Fibroblast of gingiva (primary cell): ENCODE data around the gene RCC1.
"Not testable (repeated sequence)": the region's sequence is repeated elsewhere in the genome, so short reads cannot be mapped to it uniquely, and the experiment has no call there.

Source experiments
- DNase-seq: peaks from one replicate; pipeline ENCODE4 v3.0.0-alpha.2; 2011; ENCODE audit warnings: low read depth

RCC1 gene, protein sequence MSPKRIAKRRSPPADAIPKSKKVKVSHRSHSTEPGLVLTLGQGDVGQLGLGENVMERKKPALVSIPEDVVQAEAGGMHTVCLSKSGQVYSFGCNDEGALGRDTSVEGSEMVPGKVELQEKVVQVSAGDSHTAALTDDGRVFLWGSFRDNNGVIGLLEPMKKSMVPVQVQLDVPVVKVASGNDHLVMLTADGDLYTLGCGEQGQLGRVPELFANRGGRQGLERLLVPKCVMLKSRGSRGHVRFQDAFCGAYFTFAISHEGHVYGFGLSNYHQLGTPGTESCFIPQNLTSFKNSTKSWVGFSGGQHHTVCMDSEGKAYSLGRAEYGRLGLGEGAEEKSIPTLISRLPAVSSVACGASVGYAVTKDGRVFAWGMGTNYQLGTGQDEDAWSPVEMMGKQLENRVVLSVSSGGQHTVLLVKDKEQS

DNA sequence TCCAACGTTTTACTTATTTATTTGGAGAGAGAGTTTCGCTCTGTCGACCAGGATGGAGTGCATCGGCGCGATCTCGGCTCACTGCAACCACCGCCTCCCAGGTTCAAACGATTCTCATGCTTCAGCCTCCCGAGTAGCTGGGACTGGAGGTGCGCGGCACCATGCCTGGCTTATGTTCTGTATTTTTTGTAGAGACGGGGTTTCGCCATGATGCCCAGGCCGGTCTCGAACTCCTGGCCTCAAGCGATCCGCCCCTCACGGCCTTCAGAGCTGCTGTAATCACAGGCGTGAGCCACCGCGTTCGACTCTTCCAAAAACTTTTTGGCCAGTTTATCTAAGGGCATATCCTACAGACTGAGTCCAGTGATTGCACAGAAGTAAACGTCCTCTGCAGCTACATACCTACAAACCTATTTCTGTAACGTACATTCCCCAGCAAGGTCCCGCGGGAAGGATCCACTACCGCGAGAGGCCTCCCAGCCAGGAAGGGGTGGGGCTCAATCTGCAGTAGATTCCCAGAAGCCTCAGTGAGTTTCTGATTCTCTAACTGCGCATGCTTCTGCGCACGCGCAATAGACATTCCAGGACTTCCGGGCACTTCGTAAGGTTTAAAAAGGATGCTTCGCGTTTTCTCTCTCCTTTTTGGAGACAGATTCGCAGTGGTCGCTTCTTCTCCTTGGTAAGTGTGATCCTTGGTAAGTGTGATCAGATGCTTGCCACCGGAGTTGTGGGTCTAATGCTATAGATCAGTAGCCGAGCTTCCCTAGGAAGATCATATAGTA, at the start of gene RCC1:
TSS of gene RCC1 (plus strand) at position 638 of the 782 bp plus-strand sequence. CDS start 23,824 bp downstream, outside the sequence.
- DNase-seq: peak; percentile 98

DNA sequence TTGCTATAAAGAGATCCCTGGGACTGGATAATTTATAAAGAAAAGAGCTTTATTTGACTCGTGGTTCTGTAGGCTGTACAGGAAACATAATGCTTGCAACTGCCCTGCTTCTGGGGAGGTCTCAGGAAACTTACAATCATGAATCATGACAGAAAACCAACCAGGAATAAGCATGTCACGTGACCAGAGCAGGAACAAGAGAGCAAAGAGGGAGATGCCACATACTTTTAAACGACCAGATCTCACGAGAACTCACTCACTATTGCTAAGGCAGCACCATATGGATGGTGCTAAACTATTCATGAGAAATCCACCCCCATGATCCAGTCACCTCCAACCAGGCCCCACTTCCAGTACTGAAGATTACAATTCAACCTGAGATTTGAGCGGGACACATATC, 49.8 kb upstream of the RCC1 start:
- peak; percentile 65 for DNase-seq

DNA sequence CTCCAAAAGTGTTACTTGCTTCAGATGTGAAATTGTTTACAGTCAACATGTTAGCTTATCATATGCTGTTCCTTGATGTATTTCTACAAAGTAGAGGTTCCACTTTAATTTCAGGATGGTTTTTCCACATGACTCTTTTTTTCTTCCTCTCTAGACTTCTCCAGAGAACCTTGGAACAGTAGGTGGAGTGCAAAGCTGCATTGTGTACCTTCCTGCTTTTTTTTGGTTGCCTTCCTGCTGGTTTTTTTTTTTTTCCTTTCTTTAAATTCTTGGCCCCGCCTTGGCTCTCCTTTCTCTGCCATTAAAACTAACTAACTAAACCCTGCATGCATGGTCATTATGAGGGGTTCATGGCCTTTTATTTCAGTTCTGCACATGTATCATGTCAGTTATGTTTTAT, 48.2 kb upstream of the RCC1 start:
- DNase-seq: no peak

DNA sequence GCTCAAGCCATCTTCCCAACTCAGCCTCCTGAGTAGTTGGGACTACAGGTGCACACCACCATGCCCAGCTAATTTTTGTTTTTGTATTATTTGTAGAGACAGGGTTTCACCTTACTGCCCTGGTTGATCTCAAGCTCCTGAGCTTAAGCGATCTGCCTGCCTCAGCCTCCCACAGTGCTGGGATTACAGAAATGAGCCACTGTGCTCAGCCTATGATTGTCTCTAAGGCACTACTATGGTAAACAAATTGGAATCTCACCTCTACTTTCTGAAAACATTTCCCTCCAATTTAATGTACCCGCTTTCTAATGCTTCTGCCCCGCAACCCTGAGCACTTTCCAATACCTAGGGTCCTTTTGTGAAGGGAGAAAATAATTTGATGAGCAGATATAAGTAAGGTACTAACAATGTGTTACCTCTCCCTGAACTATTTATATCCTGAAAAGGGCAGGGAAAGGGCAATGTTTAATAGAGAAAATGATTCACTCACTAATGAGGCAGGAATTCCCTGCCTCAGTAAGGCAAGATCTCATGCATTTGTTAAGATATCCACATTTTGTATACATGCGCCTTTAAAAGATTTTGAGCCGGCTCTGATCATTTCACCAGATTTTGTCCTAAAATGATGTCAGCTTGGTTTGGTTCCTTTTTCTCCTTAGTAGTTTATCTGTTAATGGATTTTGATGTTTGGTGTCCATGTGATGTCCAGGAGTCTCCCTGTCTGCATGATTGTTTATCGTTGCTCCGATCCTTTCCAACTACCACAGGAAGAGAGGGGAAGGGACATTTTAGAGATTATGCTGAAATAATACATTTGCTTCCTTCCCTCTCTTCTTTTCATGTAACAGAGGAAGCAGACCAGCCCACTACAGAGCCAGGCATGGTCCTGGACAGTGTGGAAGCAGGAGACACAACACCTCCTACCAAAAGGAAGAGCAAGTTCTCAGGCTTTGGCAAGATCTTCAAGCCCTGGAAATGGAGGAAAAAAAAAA, 47.3 kb upstream of the RCC1 start:
- DNase-seq: no peak

DNA sequence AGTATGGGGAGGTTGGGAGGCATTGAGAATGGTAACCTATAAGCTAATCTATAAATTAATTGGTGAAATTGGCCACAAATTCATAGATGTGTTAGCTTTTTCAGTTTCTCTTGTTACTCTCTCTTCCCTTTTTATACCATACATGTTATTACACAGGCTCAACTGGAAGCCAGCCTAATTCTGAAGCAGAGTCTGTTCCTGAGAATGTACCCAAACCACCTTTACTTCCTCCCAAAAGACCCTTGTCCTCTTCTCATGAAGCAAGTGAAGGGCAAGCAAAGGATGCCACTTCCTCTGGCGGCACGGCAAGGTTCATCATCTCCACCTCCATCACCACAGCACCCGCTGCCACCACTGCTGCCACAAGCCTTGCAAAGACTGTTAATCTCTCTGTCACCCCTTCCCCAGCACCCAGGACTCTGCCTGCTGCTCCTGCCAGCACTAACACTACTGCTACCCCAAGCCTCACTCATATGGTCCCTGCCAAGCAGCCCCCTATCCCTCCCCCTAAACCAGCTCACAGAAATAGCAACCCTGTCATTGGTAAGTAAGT, 39.5 kb upstream of the RCC1 start:
- no peak for DNase-seq

DNA sequence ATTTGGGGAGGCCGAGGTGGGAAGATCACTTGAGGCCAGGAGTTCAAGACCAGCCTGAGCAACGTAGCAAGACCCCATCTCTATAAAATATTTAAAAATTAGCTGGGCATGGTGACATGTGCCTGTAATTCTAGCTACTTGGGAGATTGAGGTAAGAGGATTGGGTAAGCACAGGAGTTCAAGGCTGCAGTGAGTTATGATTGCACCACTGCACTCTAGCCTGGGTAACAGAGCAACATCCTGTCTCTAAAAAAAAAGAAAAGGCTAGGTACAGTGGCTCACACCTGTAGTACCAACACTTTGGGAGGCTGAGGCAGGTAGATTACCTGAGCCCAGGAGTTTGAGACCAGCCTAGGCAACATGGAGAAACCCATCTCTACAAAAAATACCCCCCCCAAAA, 35.7 kb upstream of the RCC1 start:
- no peak for DNase-seq

DNA sequence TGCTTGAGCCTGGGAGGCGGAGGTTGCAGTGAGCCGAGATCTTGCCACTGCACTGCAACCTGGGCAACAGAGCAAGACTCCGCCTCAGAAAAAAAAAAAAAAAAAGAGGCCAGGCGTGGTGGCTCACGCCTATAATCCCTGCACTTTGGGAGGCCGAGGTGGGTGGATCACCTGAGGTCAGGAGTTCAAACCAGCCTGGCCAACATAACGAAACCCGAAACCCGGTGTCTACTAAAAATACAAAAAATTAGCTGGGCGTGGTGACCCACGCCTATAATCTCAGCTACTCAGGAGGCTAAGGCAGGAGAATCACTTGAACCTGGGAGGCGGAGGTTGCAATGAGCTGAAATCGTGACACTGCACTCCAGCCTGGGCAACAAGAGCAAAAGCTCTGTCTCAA, 26.3 kb upstream of the RCC1 start:
- DNase-seq: not testable (repeated sequence)

DNA sequence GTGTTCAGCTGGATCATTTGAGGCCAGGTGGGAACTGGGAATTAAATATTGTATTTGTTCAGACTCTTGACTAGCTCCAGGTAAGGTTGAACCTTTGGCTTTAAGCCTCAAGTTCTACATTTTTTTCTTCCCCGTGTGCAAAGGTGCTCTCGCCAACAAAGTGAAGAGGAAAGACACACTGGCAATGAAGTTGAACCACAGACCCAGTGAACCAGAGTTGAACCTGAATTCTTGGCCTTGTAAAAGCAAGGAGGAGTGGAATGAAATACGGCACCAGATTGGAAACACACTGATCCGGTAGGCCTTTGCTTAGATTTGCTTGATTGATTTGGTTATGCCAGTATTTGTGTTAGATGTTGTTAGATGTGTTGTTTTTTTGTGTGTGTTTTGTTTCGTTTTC, 25.5 kb upstream of the RCC1 start:
- DNase-seq: no peak

DNA sequence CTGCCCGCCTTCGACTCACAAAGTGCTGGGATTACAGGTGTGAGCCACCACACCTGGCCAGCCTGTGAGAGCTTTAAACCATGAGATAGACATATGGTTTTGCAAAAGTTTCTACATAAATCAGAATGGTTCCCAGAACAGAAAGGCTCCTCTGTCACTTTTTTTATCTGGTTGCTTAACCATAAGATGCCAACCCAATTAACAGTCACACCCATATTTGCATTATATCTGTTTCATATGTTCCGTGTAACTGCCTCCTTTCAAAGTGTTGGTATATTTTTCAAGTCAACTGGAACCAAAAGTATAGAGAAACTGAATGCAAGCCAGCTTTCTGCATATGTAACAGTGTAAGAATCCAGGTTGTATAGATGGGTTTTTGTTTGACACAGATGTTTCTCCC, 23.7 kb upstream of the RCC1 start:
- no peak for DNase-seq

DNA sequence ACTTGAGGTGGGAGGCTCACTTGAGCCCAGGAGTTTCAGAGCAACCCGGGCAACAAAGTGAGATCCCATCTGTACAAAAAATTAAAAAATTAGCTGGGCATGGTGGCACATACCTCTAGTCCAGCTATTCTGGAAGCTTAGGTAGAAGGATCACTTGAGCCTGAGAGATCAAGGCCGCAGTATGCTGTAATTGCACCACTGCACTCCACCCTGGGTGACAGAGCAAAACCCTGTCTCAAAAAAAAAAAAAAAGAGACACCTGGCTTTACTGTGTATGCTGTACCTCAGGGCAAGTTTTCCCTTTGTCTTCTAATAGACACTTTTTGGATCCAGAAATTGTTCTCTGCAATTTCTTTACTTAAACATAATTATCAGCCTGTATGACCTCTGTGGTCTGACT, 23.1 kb upstream of the RCC1 start:
- DNase-seq: no peak

DNA sequence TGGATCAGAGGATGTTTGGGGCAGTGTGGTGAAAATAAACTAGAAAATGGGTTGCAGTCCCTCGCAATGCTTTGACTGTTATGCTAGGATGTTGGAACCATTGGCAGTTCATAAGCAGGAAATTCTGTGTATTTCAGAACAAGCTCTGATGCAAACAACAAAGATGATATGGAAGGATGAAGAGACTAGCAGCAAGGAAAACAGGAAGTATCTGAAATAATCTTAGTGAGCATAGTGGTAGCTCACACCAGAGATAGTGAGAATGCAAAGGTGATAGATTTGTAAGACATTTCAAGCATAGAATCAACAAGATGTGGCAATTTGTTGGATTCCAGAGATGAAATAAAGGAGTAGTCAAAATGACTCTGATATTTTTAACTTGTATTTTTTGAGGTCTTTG, 11.1 kb upstream of the RCC1 start:
- no peak for DNase-seq

DNA sequence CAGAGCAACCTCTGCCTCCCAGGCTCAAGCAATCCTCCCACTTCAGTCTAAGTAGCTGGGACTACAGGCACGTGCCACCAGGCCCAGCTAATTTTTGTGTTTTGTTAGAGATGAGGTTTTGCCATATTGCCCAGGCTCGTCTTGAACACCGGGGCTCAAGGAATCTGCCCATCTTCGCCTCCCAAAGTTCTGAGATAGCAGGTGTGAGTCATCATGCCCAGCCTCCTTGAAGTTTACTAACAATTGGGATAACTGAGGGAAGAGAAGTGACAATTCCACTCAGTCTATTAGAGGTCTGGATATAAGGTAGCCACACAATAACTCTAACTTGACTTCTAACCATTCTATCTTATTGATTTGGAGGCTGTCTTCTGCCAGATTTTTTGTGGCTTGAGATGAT, 6.3 kb upstream of the RCC1 start:
- DNase-seq: no peak

DNA sequence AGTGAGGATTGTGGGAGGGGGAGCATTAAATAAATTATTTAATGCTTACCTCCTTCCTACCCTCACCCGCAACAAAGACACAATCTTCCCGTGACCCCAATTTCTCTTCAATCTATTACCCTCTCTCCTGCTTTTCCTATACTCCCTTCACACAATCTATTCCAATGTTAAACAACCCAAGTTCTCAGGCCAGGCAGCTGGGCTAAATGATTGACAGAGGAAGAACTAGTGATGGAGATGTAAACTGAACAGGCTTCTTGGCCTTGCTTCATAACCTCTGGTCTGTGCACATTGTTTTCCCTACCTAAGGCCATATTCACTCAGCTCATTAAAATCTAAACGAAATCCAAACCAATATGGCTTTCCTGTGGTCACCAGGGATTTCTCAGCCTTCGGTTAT, 3.9 kb upstream of the RCC1 start:
- no peak for DNase-seq

DNA sequence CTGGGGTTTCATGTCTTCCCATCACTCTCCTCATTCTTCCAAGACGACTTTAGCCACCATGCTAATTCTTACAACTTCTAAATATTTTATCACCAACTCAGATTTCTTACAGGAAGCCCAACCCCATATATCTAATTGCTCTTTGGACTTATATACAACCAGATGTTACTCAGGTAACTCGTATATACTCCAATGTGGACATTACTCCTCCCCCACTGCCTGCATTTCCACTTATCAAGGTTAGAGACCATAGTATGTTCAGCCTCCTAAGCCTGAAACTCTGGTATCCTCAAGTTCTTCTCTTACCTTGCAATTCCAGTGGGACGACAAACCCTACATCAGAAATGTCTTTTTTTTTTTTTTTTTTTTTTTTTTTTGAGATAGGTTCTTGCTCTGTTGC, 2.7 kb upstream of the RCC1 start:
- DNase-seq: no peak

DNA sequence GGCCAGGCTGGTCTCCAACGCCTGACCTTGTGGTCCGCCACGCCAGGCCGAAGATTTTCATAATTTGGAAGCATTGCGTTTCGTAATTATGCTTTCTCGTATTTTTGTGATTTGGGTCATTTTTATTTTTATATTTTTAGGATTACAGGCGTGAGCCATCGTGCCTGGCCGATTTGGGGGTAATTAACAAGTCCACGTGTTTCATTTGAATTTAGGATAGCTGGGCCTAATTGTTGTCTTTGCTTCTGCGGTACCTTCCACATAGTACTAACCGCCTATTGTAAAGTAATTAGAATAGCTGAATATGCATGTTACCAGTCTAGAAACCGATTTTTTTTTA, 1.0 kb downstream of the RCC1 start:
- DNase-seq: no peak

DNA sequence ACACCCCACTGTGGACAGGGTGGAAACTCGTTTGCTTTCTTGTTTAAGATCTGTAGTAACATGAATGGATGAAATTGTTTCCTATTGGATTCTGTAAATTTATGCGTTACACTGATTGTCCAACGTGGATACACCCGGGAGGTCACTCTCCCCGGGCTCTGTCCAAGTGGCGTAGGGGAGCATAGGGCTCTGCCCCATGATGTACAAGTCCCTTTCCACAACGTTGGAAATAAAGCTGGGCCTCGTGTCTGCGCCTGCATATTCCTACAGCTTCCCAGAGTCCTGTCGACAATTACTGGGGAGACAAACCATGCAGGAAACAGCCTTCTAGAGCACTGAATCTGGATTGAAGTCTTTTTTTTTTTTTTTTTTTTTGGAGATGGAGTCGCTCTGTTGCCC, 1.4 kb downstream of the RCC1 start:
- no peak for DNase-seq

DNA sequence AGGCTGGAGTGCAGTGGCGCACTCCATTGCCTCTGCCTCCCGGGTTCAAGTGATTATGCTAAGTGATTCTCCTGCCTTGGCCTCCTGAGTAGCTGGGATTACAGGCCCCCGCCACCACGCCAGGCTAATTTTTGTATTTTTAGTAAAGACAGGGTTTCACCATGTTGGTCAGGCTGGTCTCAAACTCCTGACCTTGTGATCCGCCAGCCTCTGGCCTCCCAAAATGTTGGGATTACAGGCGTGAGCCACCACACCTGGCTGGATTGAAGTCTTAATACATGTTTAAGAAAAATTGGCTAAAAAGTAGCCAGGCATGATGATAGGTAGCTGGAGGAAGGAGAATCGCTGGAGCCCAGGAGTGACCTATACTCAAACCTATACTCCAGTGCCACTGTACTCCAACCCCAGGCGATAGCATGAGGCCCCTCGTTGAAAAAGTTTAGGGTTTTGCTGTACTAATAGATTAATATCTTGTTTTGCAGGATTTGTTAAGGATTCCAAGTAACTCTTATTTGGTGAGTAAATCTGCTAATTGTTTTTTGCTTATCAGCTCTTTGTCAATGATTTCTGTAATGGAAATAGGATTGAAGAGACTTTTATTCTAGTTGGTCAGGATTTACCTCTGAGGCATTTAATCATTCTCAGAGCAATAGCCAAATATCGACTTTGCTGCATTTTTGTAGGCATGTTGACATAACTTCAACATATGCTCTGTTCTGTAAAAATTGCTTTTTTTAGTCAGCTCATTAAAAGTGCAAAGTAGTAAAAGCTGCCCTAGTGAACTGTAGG, 2.0 kb downstream of the RCC1 start:
- no peak for DNase-seq

DNA sequence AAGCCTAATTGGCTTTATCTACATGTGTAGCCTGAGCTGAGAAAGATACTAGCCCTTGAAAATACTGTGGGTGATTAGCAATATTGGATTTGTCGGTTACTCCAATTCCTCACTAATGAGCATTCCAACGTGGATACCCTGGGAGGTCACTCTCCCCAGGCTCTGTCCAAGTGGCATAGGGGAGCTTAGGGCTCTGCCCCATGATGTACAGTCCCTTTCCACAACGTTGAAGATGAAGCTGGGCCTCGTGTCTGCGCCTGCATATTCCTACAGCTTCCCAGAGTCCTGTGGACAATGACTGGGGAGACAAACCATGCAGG, 2.6 kb downstream of the RCC1 start:
- DNase-seq: no peak

DNA sequence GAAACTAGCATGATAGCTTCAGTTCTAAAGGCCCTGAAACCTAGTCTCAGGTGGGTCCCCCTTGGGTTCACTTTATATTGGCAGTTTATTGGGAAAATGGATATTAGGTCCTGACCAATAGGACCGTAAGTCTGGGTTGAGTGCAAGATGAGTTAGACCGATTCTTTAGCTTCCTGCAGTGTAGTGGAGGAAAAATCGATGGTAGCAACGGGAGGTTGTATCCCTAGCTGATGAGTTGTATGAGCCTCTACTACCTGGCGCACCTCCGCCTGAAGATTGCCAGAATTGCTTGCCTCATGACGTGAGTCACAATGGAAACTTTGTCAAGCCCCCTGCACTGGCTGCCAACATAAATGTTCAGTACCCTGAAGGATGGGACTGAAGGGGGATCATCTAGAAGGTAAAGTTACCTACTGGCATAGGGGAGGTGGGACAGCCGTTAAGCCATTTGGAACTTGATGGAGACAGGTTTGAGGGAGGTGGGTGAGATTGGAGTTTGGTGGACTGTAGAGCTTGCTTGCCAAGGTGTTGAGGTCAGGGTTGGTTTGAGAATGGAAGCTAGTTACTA, 3.9 kb downstream of the RCC1 start:
- DNase-seq: peak; percentile 24

DNA sequence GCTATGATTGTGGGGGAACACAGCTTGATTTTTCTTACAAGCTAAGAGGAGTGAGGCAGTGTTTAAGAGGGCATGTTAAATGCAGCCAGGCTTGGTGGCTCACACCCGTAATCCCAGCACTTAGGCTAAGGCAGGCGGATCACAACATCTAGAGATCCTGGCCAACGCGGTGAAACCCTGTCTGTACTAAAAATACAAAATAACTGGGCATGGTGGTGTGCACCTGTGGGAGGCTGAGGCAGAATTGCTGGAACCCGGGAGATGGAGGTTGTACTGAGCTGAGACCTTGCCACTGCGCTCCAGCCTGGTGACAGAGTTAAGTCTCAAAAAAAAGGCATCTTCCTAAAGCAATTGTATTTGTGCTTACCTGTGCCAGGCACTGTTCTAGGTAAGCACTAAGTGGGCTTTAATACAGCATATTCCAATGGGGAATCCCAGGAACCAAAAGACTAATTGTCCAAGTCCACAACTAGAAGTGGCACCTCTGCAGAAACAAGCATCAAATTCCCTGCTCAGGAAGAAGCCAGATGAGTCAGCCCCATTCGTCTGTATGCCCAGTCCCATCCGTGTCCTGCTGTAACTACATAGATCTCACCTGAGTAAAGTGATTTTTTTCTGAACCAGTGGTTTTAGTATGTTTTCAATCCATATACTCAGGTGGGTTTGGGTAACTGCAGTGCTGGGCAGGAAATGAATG, 4.6 kb downstream of the RCC1 start:
- peak; percentile 22 for DNase-seq
